Chondrocyte (in vitro differentiated cells): ENCODE data around the gene MEF2B. TPM values are rescaled to one million over a fixed set of nuclear protein-coding genes. Genes with fewer than 3 reads are reported as not detected.
A peak's percentile ranks its signal among the peaks of the same experiment; 100 is the strongest.

ENCODE experiments used
- DNase-seq: peaks from one replicate; pipeline ENCODE4 v3.0.0; 2021; ENCODE audit warnings: mixed read lengths, low spot score
- H3K27ac Mint-ChIP-seq: one replicate; pipeline ENCODE4 v1.8.0; 2021; ENCODE audit warnings: mild to moderate bottlenecking, moderate library complexity, mixed read lengths; ENCODE audit not compliant: unreplicated experiment
- H3K27me3 Mint-ChIP-seq: 2 replicates; pipeline ENCODE4 v1.8.0; 2021; ENCODE audit warnings: low read depth, mixed read lengths
- H3K36me3 Mint-ChIP-seq: 2 replicates; pipeline ENCODE4 v1.8.0; 2021; ENCODE audit warnings: low read depth, mixed read lengths
- H3K4me1 Mint-ChIP-seq: 2 replicates; pipeline ENCODE4 v1.8.0; 2021; ENCODE audit warnings: low read depth, mild to moderate bottlenecking, mixed read lengths
- H3K4me3 Mint-ChIP-seq: one replicate; pipeline ENCODE4 v1.8.0; 2021; ENCODE audit warnings: mild to moderate bottlenecking, moderate library complexity, mixed read lengths; ENCODE audit not compliant: unreplicated experiment
- H3K9me3 Mint-ChIP-seq: 2 replicates; pipeline ENCODE4 v1.8.0; 2021; ENCODE audit warnings: low read depth, mixed read lengths
- total RNA-seq: library from RNA; stranded (reverse); gene quantifications from 3 replicates; pipeline ENCODE4 v1.2.1, GENCODE V29; 2021
- TF ChIP-seq, protein P1 (sequence below): fragments of 200-600 bp; sonication (generic); IDR thresholded peaks from 2 replicates; pipeline ENCODE4 v1.5.0; 2021; ENCODE audit warnings: antibody characterized with exemption, mild to moderate bottlenecking, moderate library complexity

The MEF2B gene
- total RNA-seq, 1 donor from 2014 or later = 1.2 TPM

DNA sequence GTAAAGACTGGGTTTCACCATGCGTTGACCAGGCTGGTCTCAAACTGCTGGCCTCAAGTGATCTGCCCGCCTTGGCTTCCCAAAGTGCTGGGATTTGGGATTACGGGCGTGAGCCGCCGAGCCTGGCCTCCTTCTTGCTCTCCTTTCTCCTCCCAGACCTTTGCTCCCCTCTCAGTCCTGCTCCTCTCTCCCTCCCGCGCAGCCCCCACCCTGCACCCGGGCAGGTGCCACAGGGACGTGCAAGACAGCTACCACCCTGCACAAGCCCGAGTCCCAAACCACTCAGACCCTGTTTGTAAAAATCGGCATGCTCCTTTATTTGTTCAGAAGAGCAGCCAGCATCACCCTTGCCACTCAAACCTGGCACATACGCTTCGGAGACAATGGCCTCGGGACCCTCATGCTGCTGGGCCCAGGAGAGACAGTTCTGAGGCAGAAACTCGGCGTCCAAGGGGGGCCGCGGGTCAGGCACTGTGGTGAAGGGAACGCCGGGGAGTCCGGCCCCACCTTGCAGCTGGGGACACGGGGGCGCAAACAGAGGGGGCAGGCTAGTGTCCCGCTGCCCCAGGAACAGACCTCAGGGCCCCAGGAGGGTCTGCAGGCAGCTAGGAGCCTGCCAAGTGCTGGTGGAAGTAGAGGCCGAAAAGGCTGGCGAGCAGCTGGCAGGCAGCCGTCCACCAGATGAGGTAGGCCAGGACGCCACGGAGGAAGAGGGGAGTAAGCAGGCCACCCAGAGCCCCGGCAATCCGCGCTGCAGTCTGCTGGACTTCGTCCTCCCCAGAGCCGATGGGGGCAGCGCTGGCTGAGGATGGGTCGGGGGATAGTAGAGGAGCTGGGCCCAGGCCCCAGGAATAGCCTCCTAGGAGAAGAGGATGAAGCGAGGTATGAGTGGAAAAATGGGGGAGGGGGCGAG lies 50.5 kb downstream of the MEF2B start:
- no peak for DNase-seq
- Mint-ChIP-seq H3K27me3 (no peaks in the 10 kb centered on the region), H3K4me1 (no peaks in the 10 kb centered on the region), H3K27ac (no peak overlapping the region), H3K36me3 (peaks cover 24% of the 10 kb centered on the region), H3K9me3 (peaks cover 12% of the 10 kb centered on the region), H3K4me3 (no peak overlapping the region)
- TF ChIP-seq, protein P1, sequence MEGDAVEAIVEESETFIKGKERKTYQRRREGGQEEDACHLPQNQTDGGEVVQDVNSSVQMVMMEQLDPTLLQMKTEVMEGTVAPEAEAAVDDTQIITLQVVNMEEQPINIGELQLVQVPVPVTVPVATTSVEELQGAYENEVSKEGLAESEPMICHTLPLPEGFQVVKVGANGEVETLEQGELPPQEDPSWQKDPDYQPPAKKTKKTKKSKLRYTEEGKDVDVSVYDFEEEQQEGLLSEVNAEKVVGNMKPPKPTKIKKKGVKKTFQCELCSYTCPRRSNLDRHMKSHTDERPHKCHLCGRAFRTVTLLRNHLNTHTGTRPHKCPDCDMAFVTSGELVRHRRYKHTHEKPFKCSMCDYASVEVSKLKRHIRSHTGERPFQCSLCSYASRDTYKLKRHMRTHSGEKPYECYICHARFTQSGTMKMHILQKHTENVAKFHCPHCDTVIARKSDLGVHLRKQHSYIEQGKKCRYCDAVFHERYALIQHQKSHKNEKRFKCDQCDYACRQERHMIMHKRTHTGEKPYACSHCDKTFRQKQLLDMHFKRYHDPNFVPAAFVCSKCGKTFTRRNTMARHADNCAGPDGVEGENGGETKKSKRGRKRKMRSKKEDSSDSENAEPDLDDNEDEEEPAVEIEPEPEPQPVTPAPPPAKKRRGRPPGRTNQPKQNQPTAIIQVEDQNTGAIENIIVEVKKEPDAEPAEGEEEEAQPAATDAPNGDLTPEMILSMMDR = no peak

DNA sequence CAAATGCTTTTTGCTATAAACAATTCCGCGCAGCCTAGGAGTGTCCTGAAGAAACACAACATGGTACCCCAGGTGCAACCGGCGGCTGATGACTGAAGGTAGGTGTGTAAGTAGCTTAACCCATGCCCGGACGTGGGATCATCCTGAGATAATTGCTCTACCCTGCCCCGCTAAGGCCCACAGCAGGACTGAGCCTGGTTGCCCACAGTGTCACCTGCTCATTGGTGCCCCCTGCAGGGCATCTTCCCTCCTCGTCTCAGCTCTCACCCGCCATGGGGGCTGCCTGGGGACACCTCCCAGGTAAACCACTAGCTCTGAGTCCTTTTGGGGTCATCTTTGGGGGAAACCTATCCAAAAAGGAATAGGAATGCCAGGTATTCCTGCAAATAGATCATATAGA lies 54.1 kb downstream of the MEF2B start:
- Mint-ChIP-seq H3K4me1 (no peaks in the 10 kb centered on the region), H3K27ac (no peak overlapping the region), H3K9me3 (no peaks in the 10 kb centered on the region), H3K36me3 (peaks cover 7% of the 10 kb centered on the region), H3K4me3 (no peak overlapping the region), H3K27me3 (no peaks in the 10 kb centered on the region)
- DNase-seq = no peak
- TF ChIP-seq, protein P1 = peak; percentile 67

DNA sequence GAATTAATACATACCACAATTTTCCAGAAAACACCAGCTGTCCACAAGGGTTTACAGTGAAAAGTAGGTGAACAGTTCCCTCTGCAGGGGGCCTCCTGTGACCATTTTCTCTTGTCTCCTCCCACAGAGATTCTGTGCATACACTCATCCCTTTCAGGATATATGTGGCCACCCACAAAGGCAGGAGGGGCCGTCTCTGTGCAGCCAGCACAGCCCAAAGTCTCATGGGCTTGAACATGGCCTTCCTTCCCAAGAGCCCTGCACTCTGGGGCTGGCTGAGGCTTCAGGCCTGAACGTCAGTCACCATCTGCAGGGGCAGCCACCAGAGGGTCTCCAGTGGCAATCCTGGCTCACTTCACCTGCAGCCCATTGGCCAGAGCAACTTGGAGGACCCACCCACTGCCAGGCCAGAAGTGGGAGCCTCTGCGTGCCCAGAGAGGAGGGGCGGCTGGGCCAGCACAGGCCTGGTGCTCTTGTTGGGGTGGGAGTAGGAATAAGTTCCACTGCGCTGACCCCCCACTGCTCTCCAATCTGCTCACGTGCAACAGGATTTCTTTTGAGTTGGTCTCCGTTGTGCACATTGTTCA lies 56.9 kb downstream of the MEF2B start:
- H3K27ac Mint-ChIP-seq = no peak overlapping the region
- H3K4me3 Mint-ChIP-seq = no peak overlapping the region
- peaks cover 1% of the 10 kb centered on the region for H3K36me3 Mint-ChIP-seq
- no peak for DNase-seq
- H3K27me3 Mint-ChIP-seq = no peaks in the 10 kb centered on the region
- H3K9me3 Mint-ChIP-seq = no peaks in the 10 kb centered on the region
- H3K4me1 Mint-ChIP-seq = peaks cover 13% of the 10 kb centered on the region
- TF ChIP-seq, protein P1 = no peak

DNA sequence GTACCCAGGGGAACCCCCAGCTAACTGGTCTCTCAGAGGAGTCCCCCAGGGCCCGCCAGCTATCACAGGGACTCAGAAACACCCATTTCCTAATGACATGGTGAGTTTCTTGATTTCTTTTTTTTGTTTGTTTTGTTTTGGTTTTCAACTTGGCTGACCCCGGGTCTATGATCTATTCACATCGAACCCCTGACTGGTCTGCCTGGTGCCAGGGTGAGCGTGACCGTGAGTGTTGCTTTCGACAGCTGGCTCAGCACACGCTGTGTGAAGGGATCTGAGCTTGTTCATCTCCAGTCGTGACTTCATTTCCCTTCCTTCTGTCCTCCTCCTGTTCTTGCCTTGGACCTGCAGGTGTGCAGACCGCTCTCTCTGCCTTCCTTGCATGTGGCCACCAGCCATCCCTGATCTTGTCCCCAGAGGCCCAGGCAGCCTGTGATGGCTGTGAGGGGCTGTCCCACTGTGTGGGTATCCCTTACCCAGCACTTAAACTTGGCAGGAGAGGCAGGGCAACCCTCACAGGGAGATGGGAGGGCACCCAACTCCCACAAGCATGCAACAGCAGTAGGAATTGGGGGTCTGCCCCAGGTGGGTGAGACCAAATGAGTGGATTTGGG lies 58.0 kb downstream of the MEF2B start:
- H3K4me3 Mint-ChIP-seq = no peak overlapping the region
- H3K27ac Mint-ChIP-seq = no peak overlapping the region
- TF ChIP-seq, protein P1 = no peak
- H3K9me3 Mint-ChIP-seq = no peaks in the 10 kb centered on the region
- no peaks in the 10 kb centered on the region for H3K27me3 Mint-ChIP-seq
- H3K36me3 Mint-ChIP-seq = peaks cover 2% of the 10 kb centered on the region
- DNase-seq = no peak
- peaks cover 13% of the 10 kb centered on the region for H3K4me1 Mint-ChIP-seq

DNA sequence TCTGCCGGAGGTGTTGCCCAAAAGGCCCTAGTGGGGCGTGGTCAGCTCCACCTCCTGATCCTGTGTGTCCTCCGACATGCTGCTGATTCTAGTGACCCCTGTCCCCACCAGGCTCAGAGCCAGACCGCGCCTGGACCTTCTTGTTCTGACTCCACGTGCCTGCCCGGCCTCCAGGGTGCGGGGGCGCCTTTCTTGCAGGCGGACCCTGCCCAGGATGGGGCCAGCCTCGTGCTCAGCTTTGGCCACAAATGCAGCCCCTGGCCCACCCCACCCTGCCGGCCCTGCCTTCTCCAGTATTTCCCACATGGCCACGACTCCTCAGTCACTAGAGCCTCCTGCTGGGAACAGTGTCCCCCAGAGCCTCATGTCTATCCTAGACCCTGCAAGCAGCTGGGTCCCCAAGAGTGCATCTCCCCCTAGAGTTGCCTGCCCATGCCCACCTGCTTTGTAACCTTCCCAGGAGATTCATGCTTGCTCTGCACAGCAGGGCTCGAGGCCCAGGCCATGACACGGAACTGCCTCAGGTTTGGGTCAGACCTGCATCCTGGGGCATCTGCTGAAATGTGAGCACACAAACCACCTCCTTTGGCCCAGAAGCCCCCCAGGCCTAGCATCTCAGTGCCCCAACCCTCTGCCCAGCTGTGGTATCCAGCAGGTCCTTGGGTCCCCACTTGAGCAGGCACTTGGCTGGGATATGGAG lies 58.8 kb downstream of the MEF2B start:
- H3K4me1 Mint-ChIP-seq = peaks cover 13% of the 10 kb centered on the region
- H3K9me3 Mint-ChIP-seq = no peaks in the 10 kb centered on the region
- no peaks in the 10 kb centered on the region for H3K27me3 Mint-ChIP-seq
- TF ChIP-seq, protein P1 = no peak
- no peak for DNase-seq
- no peak overlapping the region for H3K27ac Mint-ChIP-seq
- H3K4me3 Mint-ChIP-seq = no peak overlapping the region
- H3K36me3 Mint-ChIP-seq = peaks cover 1% of the 10 kb centered on the region
